ENCODE data around the gene TMEM190. TPM values are rescaled to one million over a fixed set of nuclear protein-coding genes. Genes with fewer than 3 reads are reported as not detected.

Gene TMEM190
- total RNA-seq, 1 donor: not detected

DNA sequence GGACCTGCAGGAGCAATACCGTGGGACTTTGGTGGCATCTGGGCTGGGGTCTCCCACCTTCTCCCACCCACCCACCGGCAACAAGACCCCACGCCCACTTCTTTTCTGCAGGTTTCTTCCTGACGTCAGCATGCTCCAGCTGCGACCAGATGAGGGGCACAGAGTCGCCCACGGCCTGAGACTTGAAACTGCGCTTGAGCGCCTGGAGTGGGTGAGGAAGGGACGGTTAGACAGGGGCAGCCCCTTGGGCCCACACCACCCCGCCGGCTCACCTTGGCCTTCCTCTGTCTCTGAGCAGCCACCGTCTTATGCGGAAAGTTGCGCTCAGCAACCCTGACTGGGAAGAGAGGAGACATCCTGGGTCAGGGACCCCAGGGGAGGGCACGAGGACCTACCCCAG lies 15.7 kb upstream of the TMEM190 start:
- no peak overlapping the region for H3K4me3 ChIP-seq (ENCODE audit: low read depth, low read length)
- TF ChIP-seq, protein P1, sequence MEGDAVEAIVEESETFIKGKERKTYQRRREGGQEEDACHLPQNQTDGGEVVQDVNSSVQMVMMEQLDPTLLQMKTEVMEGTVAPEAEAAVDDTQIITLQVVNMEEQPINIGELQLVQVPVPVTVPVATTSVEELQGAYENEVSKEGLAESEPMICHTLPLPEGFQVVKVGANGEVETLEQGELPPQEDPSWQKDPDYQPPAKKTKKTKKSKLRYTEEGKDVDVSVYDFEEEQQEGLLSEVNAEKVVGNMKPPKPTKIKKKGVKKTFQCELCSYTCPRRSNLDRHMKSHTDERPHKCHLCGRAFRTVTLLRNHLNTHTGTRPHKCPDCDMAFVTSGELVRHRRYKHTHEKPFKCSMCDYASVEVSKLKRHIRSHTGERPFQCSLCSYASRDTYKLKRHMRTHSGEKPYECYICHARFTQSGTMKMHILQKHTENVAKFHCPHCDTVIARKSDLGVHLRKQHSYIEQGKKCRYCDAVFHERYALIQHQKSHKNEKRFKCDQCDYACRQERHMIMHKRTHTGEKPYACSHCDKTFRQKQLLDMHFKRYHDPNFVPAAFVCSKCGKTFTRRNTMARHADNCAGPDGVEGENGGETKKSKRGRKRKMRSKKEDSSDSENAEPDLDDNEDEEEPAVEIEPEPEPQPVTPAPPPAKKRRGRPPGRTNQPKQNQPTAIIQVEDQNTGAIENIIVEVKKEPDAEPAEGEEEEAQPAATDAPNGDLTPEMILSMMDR (IDR thresholded peaks at IDR 0.05; ENCODE audit: insufficient read depth, low read depth, low read length): no peak
- no peak for DNase-seq (ENCODE audit: low read depth)

DNA sequence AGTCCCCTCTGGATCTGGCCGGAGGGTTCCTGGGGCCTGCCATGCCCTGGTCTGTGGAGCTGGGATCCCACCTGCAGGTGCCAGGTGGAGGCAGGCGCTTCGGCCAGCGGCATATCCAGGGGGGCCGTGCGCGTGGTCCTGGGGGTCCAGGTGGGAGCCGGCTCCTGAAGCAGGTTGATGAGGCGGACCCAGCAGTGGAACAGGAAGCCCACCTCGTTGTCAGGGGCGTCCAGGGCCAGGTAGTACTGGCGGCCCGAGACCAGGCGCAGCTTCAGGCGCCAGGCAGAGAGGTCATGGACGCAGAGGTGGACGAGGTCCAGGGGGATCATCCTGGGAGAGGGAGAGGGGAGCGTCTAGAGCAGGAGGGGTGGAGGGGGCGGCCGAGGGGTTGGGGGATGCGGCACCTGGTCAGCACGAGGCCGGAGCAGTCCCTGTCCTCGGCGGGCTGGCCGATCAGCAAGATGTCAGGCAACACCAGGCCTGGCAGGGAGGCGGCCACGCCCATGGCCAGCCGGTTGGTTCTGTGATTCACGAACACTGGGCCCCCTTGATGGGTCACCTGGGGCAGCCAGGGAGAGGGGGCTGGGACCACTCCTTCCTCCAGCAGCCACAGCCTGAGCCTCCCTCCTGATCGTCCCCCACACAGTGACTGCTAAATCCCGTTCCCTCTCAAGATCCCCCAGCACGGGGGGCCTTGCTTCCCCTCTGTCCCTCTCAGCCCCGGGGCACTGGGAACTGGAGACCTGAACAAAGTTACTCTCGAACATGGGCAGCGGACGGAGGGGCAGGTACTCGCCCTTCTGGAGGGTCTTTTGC lies 14.2 kb upstream of the TMEM190 start:
- TF ChIP-seq, protein P1 (IDR thresholded peaks at IDR 0.05; ENCODE audit: insufficient read depth, low read depth, low read length): no peak
- H3K4me3 ChIP-seq (ENCODE audit: low read depth, low read length): no peak overlapping the region
- DNase-seq (ENCODE audit: low read depth): no peak

DNA sequence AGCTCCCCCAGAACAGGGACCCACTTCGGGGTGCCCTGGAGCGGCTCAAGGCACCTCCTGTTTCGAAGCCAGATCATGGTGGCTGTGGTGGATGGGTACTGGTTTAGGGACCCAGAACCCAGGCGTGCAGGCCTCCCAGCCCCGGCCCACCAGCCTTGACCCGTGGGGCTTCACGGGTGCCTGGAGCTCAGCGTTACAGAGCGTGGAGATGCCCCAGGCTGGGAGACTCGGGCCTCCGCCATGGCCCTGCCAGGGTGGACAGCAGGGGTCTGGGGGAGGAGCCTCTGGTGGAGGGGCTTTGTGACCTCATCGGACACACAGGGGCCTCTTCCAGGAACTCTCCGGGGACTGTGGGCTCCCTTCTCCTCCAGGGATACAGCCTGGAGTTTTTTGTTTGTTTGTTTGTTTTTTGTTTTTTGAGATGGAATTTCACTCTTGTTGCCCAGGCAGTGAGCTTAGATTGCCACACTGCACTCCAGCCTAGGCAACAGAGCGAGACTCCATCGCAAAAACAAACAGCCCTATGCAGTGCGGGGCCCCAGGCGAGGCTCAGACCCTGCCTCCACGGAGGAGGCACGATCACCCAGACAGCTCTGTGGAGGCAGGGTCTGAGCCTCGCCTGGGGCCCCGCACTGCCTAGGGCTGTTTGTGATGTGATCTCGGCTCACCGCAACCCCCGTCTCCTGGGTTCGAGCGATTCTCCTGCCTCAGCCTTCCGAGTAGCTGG lies 13.5 kb upstream of the TMEM190 start, which contains the start of gene GARIN5B:
TSS of gene GARIN5B (minus strand) at position 271 of the 727 bp plus-strand sequence. CDS start at position 77, 194 bp downstream.
- TF ChIP-seq, protein P1 (IDR thresholded peaks at IDR 0.05; ENCODE audit: insufficient read depth, low read depth, low read length): no peak

DNA sequence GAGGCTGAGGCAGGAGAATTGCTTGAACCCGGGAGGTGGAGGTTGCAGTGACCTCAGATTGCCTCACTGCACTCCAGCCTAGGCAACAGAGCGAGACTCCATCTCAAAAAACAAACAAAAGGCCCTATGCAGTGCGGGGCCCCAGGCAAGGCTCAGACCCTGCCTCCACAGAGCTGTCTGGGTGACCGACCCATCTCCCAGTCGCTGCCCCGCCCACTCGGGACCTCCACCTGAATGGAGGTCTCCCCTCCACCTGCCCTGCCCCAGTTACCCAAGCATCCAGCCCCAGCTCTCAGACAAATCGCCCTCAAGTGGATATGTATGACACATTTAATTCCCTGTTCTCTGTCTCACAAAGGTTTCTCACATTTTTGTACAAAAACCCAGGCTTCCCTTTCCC lies 11.4 kb upstream of the TMEM190 start:
- DNase-seq (ENCODE audit: low read depth): no peak
- no peak overlapping the region for H3K4me3 ChIP-seq (ENCODE audit: low read depth, low read length)
- TF ChIP-seq, protein P1 (IDR thresholded peaks at IDR 0.05; ENCODE audit: insufficient read depth, low read depth, low read length): no peak

More for the DNA sequence above, 13.5 kb upstream of the TMEM190 start, which contains the start of gene GARIN5B:
- no peak within 1 kb of the TSS for H3K4me3 ChIP-seq (ENCODE audit: low read depth, low read length)
- no peak for DNase-seq (ENCODE audit: low read depth)

DNA sequence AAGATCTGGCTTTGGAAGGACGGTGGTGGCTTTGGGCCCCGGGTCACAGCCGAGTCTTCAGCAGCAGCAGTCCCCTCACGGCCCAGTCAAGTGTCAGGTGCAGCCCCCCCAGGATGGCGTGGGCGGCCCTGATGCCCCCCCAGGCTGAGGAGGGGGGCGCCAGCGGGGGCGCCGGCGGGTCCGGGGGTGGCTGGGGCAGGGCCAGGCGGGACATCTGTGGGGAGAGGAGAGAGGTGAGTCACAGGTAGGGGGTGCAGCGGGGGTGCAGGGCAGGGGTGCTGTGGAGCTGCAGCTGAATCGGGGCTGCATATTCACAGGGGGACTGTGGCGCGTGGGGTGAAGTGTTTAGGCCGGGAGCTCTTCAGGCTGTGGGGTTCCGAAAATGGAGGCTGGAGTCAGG lies 10.7 kb upstream of the TMEM190 start:
- no peak for DNase-seq (ENCODE audit: low read depth)
- H3K4me3 ChIP-seq (ENCODE audit: low read depth, low read length): no peak overlapping the region
- TF ChIP-seq, protein P1 (IDR thresholded peaks at IDR 0.05; ENCODE audit: insufficient read depth, low read depth, low read length): no peak

DNA sequence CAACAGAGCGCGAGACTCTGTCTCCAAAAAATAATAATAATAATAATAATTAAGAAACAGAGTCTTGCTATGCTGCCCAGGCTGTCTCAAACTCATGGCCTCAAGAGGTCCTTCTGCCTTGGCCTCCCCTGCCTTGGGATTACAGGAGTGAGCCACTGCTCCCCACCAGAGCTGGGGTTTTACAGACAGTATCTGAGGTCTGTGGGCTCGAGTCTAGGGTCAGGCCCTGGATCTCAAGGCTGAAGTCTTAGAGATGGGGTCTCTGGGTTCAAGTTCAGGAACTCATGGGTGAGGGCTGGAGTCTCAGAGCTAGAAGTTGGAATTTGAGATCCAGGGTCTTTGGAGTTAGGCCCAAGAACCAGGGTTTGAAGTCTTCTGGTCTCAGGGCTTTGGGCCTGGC lies 9.8 kb upstream of the TMEM190 start:
- TF ChIP-seq, protein P1 (IDR thresholded peaks at IDR 0.05; ENCODE audit: insufficient read depth, low read depth, low read length): no peak
- no peak for DNase-seq (ENCODE audit: low read depth)
- H3K4me3 ChIP-seq (ENCODE audit: low read depth, low read length): no peak overlapping the region

Measured in fibroblast of villous mesenchyme (primary cell).